Endodermal cell (in vitro differentiated cells): ENCODE measurements around the gene DNMT3A. TPM values are rescaled to one million over a fixed set of nuclear protein-coding genes. Genes with fewer than 3 reads are reported as not detected.
A peak's percentile ranks its signal among the peaks of the same experiment; 100 is the strongest.

Experiments
- DNase-seq: peaks from one replicate; pipeline ENCODE4 v3.0.0-alpha.2; 2017
- H3K27ac ChIP-seq: 2 replicates; pipeline ENCODE4 v1.5.1; 2013; ENCODE audit warnings: mild to moderate bottlenecking, low read depth, low read length, moderate library complexity
- H3K27me3 ChIP-seq: 2 replicates; pipeline ENCODE4 v1.6.1; 2013; ENCODE audit warnings: mild to moderate bottlenecking, low read length, moderate library complexity; ENCODE audit not compliant: insufficient read depth, control insufficient read depth, poor library complexity, severe bottlenecking
- H3K36me3 ChIP-seq: 2 replicates; pipeline ENCODE4 v1.7.0; 2013; ENCODE audit warnings: mild to moderate bottlenecking, low read length, moderate library complexity; ENCODE audit not compliant: control insufficient read depth, insufficient read depth
- H3K4me1 ChIP-seq: one replicate; pipeline ENCODE4 v1.7.0; 2013; ENCODE audit warnings: low read length; ENCODE audit not compliant: control insufficient read depth, insufficient read depth
- H3K4me3 ChIP-seq: 2 replicates; pipeline ENCODE4 v1.5.1; 2013; ENCODE audit warnings: mild to moderate bottlenecking, low read length, moderate library complexity
- H3K9ac ChIP-seq: 2 replicates; pipeline ENCODE4 v1.6.1; 2013; ENCODE audit warnings: mild to moderate bottlenecking, low read length, moderate library complexity; ENCODE audit not compliant: poor library complexity, severe bottlenecking; ENCODE audit errors: extremely low read depth
- H3K9me3 ChIP-seq: 2 replicates; pipeline ENCODE4 v1.6.1; 2013; ENCODE audit warnings: mild to moderate bottlenecking, low read length, moderate library complexity; ENCODE audit not compliant: control insufficient read depth
- H3K27ac Mint-ChIP-seq: 2 replicates; pipeline ENCODE4 v1.8.0; 2020; ENCODE audit warnings: mixed read lengths
- H3K27me3 Mint-ChIP-seq: 2 replicates; pipeline ENCODE4 v1.8.0; 2021; ENCODE audit warnings: mild to moderate bottlenecking, mixed read lengths; ENCODE audit not compliant: insufficient read depth
- H3K36me3 Mint-ChIP-seq: 2 replicates; pipeline ENCODE4 v1.8.0; 2020; ENCODE audit warnings: low read depth, mixed read lengths
- H3K4me1 Mint-ChIP-seq: 2 replicates; pipeline ENCODE4 v1.8.0; 2020; ENCODE audit warnings: mixed read lengths
- H3K4me3 Mint-ChIP-seq: 2 replicates; pipeline ENCODE4 v1.8.0; 2020; ENCODE audit warnings: mild to moderate bottlenecking, moderate library complexity, mixed read lengths
- H3K9me3 Mint-ChIP-seq: 2 replicates; pipeline ENCODE4 v1.8.0; 2020; ENCODE audit warnings: mild to moderate bottlenecking, mixed read lengths
- WGBS, 2 experiments: methylation state at CpG; one replicate each; pipeline versions ENCODE4 v1.1.5 to v1.1.7; 2013; ENCODE audit warnings: missing lambda C conversion rate in 2 of 2, mixed read lengths in 1 of 2; ENCODE audit not compliant: insufficient coverage in 1 of 2, insufficient read length in 1 of 2; 5-methylcytosine and 5-hydroxymethylcytosine counted together
- total RNA-seq, 2 donors: library from RNA; stranded (reverse); fragmentation: NEBNext Ultra II Directional in 1 of 2; extraction: Animal tissue kit (Norgen Biotek cat#: 25700) in 1 of 2; gene quantifications; 2 replicates in 1 of 2; 3 replicates in 1 of 2; pipeline ENCODE4 v1.2.1, GENCODE V29; 2021
- TF ChIP-seq, protein P1 (sequence below): fragments of 200-600 bp; sonication (generic); conservative IDR thresholded peaks from 2 replicates; pipeline ENCODE4 v1.5.0; 2021; ENCODE audit warnings: antibody characterized with exemption, mild to moderate bottlenecking

Gene DNMT3A
- total RNA-seq, 2 donors from 2014 or later: 124 to 139 TPM

DNA sequence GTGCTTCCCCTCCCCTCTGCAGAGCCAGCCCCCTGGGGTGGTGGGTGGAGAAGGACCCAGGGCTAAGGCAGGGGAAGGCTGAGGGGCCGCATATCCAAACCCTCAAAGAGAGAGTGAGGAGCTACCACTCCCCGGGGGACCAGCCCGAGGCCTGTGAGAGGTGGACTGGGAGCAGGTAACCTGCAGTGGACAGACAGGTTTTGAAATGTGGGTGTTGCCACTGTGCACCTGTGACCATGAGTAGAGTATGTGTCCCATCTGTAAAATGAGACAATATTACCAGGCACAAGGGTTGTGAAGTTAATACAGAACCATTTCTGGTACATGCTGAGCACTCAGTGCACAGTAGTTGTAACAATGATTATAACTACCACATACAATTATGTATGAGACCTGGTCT is 122.1 kb downstream of the DNMT3A start:
- no peak for DNase-seq
- WGBS, 2 experiments: 82 to 87% methylated on average over 2 to 3 of the region's 3 CpGs
- Histone ChIP-seq H3K4me1 (no peaks in the 10 kb centered on the region), H3K9ac (no peak overlapping the region), H3K27ac (no peak overlapping the region), H3K4me3 (no peak overlapping the region), H3K36me3 (no peaks in the 10 kb centered on the region), H3K9me3 (no peaks in the 10 kb centered on the region), H3K27me3 (no peaks in the 10 kb centered on the region)
- TF ChIP-seq, protein P1, sequence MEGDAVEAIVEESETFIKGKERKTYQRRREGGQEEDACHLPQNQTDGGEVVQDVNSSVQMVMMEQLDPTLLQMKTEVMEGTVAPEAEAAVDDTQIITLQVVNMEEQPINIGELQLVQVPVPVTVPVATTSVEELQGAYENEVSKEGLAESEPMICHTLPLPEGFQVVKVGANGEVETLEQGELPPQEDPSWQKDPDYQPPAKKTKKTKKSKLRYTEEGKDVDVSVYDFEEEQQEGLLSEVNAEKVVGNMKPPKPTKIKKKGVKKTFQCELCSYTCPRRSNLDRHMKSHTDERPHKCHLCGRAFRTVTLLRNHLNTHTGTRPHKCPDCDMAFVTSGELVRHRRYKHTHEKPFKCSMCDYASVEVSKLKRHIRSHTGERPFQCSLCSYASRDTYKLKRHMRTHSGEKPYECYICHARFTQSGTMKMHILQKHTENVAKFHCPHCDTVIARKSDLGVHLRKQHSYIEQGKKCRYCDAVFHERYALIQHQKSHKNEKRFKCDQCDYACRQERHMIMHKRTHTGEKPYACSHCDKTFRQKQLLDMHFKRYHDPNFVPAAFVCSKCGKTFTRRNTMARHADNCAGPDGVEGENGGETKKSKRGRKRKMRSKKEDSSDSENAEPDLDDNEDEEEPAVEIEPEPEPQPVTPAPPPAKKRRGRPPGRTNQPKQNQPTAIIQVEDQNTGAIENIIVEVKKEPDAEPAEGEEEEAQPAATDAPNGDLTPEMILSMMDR: no peak
- Mint-ChIP-seq H3K27me3 (no peaks in the 10 kb centered on the region), H3K27ac (no peak overlapping the region), H3K9me3 (no peaks in the 10 kb centered on the region), H3K4me3 (no peak overlapping the region), H3K36me3 (no peaks in the 10 kb centered on the region), H3K4me1 (peaks cover 14% of the 10 kb centered on the region)

DNA sequence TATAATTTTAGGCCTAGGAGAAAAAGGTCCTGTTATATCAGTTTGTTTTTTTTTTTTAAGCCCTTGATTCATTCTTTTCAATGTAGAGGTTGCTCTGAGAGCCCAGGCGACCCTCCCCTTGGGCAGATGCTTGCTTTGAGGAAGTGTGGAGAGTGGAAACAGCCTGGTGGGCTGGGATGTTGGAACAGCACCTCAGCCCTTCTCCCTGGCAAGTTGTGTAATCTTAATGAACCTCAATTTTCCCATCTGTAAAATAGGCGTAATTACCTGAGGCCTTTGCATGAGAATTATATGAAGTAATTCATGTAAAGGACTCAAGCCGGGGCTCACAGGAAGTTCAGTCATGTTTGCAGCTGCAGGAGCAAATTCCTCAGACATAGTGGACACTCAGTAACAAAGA is 123.6 kb downstream of the DNMT3A start:
- H3K4me1 Mint-ChIP-seq: peaks cover 14% of the 10 kb centered on the region
- TF ChIP-seq, protein P1: no peak
- no peaks in the 10 kb centered on the region for H3K27me3 ChIP-seq
- no peak overlapping the region for H3K9ac ChIP-seq
- no peaks in the 10 kb centered on the region for H3K9me3 Mint-ChIP-seq
- H3K4me3 ChIP-seq: no peak overlapping the region
- no peaks in the 10 kb centered on the region for H3K36me3 ChIP-seq
- H3K27me3 Mint-ChIP-seq: no peaks in the 10 kb centered on the region
- H3K4me1 ChIP-seq: no peaks in the 10 kb centered on the region
- no peak overlapping the region for H3K27ac Mint-ChIP-seq
- H3K4me3 Mint-ChIP-seq: no peak overlapping the region
- 97 to 100% methylated on average over 1 to 3 of the region's 3 CpGs for WGBS, 2 experiments
- no peaks in the 10 kb centered on the region for H3K36me3 Mint-ChIP-seq
- H3K9me3 ChIP-seq: no peaks in the 10 kb centered on the region
- no peak for DNase-seq
- no peak overlapping the region for H3K27ac ChIP-seq

DNA sequence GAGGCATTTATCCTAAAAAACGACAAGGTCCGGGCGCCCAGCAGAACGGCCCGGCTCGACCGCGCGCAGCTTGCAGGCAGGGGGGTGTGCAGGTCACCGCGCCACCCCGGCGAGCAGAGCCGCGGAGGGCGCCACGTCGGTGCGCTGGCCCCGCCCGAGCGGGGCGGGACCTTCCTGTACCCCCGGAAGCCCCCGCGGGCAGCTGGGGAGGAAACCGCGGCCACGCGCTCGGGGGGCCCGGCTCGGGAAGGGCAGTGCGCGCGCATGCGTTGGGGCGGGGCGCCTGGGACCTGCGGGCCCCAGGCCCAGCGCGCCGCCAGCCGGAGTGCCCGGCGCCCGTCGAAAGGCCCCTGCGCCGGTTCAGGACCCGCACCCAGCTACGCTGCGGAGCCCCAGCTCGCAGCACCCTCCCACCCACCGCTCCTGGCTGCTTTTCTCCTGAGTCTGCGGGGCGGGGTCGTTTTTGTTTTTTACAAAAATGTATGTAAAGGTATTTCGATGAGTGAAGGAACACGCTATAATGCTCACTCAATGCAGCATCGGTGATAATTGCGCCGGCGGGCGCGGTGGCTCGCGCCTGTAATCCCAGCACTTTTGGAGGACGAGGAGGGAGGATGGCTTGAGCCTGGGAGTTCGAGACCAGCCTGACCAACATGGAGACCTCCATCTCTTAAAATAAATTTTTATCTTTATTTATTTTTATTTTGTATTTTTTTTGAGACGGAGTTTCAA is 125.6 kb downstream of the DNMT3A start:
- H3K9me3 ChIP-seq: no peaks in the 10 kb centered on the region
- peak overlapping the region; percentile 78 for H3K4me3 ChIP-seq
- Mint-ChIP-seq H3K4me1 (peaks cover 16% of the 10 kb centered on the region), H3K4me3 (peak overlapping the region; percentile 73), H3K27me3 (no peaks in the 10 kb centered on the region), H3K36me3 (no peaks in the 10 kb centered on the region), H3K27ac (peak overlapping the region; percentile 84), H3K9me3 (no peaks in the 10 kb centered on the region)
- H3K27me3 ChIP-seq: no peaks in the 10 kb centered on the region
- H3K9ac ChIP-seq: peak overlapping the region; percentile 6
- H3K27ac ChIP-seq: no peak overlapping the region
- WGBS, 2 experiments: 9 to 11% methylated on average over 20 to 70 of the region's 71 CpGs
- peak; percentile 90 for DNase-seq
- H3K36me3 ChIP-seq: no peaks in the 10 kb centered on the region
- TF ChIP-seq, protein P1: no peak
- no peaks in the 10 kb centered on the region for H3K4me1 ChIP-seq
